HCEC 1CT (cell line): ENCODE measurements around the gene PRKAR1B.
A peak's percentile ranks its signal among the peaks of the same experiment; 100 is the strongest.

ENCODE experiments used
- DNase-seq: peaks from one replicate; pipeline ENCODE4 v3.0.0-alpha.2; 2017

Gene PRKAR1B

GRCh38 chr7:536231-536630 is 190.8 kb downstream of the PRKAR1B start:
- no peak for DNase-seq

- no peak for DNase-seq
Observed at GRCh38 chr7:534959-535358, 192.1 kb downstream of the PRKAR1B start.

- no peak for DNase-seq
Observed at GRCh38 chr7:534075-534474, 193.0 kb downstream of the PRKAR1B start.

DNA sequence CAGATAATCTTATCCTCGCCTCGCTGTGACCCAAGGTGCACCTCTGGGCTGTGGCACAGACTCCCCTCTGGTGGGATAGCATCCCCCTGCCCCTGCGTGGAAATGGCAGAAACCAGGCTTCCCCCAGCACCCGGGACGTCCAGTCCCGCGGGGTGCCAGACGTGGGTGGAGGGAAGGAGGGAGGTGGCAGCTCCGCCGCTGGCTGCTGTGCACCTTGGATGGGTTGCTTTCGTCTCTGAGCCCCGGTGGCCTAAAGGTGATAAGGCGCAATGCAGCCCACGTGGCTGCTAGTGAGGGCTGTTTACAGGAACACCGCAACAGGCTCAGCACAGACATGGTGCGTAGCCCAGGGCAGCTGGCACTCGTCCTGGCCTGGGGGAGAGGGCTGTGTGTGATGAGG is 193.8 kb downstream of the PRKAR1B start:
- DNase-seq = no peak

DNA sequence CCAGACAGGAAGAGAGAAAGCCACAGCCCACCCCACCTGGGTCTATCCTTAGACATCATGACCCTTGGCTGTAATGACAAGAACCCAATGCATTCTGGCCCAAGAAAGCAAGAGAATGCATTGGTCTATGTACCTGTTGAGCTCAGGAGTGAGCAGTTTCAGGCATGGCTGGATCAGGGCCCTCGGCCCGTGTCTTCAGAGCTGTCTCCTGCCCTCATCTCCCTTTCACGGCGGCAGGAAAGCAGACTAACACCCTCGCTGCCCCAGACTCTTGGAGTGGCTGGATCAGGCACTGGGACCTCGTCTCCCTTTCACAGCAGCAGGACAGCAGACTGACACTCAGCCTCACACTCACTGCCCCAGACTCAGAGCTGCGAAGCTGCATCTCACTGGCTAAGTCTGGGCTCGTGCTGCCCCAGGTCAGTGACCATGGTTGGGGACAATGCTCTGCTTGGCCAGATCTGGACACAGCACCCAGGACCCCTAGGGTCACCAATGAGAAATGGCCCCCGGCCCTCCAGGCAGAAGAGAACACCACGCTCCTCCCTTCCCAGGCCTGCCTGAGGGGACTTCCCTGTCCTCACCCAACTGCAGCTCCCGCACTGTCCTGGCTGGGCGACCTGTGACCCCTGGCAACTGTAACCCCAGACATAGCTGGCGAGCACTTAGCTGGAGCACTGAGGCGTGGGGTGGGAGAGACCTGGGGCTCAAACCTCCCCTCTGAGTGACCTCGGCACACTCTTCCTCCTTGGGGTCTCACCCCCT is 194.5 kb downstream of the PRKAR1B start:
- no peak for DNase-seq

DNA sequence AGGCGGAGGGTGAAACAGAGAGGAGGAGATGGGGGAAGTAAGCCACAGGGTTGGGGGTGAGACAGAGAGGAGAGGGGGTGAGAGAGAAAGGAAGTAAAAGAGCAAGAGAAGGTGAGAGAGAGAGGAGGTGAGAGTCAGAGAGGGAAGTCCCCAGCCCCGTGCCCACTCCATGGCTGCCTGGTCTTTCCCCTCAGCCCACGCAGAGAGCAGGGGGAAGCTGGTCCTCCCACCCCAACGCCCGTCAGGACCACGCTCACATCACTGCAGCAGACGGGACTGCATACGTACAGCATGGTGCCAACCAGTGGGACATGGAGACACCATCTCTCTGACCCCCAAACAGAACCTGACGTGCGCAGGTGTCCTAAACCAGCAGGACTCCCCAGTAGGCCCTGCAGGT is 195.3 kb downstream of the PRKAR1B start:
- no peak for DNase-seq

GRCh38 chr7:528451-528850 is 198.6 kb downstream of the PRKAR1B start:
- DNase-seq = no peak

DNA sequence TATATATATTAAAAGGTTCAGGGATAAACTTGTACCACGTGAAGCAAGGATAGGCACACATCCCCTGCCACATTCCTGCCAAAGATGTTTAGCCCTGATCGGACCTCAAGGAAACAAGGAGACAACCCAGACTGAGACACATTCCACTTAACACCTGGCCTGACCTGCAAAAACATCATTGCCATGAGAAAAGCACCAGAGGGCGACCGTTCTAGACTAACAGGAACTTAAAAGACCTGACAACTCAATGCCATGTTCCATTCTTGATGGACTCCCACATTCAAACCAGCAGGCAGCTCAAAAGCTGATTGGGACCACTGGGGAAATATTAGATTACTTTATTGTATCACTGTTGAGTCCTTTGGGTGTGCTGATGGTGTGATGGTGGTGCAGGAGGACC is 199.4 kb downstream of the PRKAR1B start:
- DNase-seq = no peak

GRCh38 chr7:526460-527034 is 200.5 kb downstream of the PRKAR1B start:
- DNase-seq = no peak

DNA sequence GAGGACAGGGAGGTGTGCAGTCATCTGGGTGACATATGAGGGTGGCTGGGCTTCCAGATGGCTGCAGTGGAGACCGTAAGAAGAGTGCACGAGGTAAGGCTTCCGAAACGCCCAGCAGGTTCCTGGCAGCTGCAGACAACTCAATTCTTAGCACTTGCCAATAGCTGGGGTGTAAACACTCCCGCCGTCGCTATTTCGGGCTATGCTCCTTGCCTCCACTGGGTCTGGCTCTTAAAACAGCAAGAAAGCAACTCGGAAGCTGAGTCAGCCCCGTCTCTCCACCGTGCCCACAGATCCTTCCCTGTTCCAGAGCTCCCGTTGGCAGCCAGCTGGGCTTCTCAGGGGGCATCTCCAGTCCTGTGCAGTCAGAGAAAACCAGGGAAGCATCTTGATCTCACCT is 201.3 kb downstream of the PRKAR1B start:
- no peak for DNase-seq

GRCh38 chr7:524800-525199 is 202.3 kb downstream of the PRKAR1B start:
- no peak for DNase-seq

- no peak for DNase-seq
Observed at GRCh38 chr7:523347-524336, 203.4 kb downstream of the PRKAR1B start.

GRCh38 chr7:522951-523314 is 204.1 kb downstream of the PRKAR1B start:
- no peak for DNase-seq

DNA sequence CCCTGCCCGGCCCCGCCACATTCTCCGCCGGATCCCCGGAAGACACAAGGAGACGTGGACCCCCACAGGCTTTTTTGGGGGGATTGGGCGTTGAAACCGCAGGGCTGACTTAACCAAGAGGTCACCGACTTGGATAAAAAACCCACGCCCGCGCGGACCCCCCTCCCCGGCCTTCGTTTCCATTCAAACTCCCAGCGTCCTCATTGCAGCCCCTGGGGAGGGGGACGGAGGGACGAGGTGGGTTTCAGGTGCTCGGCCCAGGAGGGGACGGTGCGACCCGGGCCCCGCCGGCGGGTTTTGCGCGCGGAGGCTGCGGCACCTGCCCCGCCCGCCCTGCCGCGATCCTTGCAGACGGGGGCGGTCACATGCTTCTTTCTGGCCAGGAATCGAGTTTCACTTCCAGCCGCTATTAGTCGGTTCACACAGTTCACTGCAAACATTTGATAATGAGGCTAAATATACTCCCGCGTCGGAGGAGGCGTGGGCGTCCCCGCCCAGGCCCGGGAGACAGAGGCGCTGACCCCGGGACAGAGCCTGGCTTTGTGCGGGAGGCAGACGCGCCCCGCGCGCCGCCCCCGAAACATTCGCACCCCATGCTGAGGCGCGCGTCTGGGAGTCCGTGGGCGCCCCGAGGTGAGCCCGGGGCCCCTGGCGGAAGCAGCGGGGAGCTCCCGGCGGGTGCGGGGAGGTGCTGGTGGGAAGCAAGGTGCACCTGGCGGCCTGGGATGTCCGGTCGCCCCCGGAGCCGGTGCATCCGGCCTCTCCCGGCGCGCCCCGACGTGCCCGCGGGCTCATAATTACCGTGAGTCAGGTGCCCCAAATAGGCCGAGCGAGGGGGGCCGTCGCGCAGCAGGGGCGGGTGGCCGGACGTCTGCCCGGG is 204.8 kb downstream of the PRKAR1B start:
- DNase-seq = no peak

- DNase-seq = no peak
Observed at GRCh38 chr7:521221-522070, 205.6 kb downstream of the PRKAR1B start.

- DNase-seq = no peak
Observed at GRCh38 chr7:520503-521161, 206.4 kb downstream of the PRKAR1B start.

DNA sequence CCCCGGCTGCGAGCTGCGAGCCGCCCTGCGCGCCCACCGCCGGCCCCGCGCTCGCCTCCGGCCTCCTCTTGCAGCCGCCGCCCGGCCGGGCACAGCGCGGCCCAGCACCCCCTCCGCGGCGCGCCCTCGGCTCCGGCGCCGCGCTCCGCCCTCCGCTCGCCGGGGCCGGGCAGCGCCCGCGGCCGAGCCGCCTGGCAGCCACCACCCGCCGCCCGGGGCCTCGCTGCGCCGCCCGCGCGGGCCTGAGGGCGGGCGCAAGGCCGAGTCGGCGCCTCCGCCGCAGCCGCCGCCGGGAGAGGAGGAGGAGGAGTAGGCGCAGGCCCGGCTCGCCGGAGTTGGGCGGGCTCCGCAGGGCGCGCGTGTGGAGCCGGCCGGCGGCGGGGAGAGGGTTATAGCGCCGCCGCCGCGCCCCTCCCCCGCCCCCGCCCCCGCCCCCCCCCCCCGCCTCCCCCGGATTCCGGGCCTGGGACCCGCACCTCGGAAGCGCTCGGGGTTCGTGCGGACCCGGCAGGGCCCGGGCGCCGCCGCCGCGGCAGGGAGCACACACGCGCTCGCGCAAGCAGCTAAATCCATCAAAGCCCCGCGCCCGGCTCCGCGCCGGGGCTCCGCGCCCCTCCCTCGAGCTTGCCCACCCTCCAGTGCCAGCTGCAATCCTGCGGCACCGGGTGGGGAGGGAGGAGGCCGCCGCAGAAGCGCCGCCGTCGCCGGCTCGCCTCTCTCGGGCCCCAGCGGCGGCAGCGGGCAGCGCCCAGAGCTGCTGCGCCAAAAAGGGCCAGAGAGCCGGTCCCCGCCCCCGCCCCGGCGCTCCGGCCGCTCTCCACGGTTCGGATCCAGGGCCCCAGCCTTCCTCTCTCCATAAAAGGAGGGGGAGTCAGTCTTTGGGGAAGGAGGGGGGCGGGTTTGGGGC is 207.3 kb downstream of the PRKAR1B start, which contains the start of gene PDGFA:
PDGFA (minus strand) TSS at position 363 of the 907 bp plus-strand sequence. CDS start 845 bp downstream, outside the sequence.
- DNase-seq = peak; percentile 63

DNA sequence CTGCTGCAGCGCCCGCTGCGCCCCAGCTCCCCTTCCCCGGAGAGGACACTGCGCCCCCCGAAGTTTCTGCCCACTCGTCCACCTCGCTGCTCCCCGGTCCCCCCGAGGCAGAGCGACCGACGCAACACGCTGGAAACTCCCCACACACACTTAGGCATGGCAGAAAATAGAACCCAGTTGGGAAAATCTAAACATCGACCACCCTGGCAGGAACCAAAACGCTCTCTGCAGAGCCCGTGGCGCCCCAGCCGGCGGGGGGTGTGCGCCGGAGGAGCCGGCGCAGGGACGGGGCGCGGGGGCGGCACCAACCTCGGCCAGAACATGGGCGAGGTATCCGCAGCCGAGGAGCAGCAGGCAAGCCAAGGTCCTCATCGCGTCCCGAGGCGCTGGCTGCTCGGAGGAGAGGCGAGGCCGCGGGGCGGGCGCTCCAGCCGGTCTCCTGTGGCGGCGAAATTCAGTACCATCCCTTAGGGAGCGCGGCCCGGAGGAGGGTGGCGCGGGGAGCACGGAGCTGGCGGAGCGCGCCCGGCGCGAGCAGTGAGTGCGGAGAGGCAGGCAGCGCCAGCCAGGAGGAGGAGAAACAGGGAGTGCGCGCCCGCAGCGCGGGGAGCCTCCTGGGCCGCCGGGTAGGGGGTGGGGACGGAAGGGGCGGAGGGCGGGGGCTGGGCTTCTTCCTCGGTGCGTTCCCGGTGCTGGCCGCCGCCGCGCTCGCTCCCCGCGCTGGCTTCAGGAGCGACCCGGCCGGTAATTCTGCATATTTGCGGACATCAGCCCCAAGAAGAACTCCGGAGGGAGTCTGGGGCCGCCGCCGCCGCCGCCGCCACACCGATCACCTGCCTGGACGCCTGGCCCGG is 208.2 kb downstream of the PRKAR1B start:
- peak; percentile 71 for DNase-seq
